Measurements from ENCODE around the gene DUXA.
A peak's percentile ranks its signal among the peaks of the same experiment; 100 is the strongest.
"Not testable (repeated sequence)": the region's sequence is repeated elsewhere in the genome, so short reads cannot be mapped to it uniquely, and the experiment has no call there.

Gene DUXA

GRCh38 chr19:57167385-57167784 lies at the start of gene DUXA:
Gene DUXA (minus strand): TSS chr19:57167485. CDS start chr19:57167443, 42 bp downstream.
- DNase-seq = no peak

GRCh38 chr19:57212109-57212508 lies 44.8 kb upstream of the DUXA start:
- DNase-seq = no peak

DNA sequence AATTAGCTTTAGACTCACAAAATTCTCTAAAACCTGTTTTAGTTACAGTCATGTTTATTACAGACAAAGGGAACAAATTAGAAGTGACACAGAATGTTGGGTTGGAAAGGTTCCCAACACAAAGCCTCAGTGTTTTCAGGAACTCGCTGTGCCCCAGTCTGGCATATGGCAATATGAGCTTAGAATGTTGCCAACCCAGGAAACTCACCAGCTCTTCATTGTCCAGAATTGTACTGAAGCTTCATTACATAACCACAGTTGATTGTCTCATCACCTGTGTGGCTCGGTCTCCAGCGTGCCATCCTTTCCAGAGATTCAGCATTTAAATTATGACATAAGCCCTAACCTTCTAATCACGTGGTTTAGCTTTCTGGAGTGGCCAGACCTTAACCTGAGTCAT lies 43.1 kb upstream of the DUXA start:
- no peak for DNase-seq

DNA sequence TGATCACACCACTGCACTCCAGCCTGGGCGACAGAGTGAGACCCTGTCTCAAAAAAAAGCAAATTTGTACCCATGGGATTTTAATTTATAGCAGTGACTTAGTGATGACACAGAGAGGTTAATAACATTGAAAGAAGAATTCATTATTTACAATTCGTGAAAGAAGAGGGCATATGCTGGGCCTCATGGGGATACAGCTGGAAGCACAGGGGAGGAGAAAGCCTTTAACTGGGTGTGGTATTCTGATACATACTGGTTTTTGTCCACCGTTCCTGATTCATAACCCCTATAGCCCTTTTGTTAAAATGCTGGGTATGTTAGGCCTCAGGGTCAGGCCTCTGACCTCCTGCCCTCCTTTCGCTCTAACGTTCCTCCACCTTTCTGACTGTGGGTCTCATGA lies 34.9 kb upstream of the DUXA start:
- DNase-seq = no peak

DNA sequence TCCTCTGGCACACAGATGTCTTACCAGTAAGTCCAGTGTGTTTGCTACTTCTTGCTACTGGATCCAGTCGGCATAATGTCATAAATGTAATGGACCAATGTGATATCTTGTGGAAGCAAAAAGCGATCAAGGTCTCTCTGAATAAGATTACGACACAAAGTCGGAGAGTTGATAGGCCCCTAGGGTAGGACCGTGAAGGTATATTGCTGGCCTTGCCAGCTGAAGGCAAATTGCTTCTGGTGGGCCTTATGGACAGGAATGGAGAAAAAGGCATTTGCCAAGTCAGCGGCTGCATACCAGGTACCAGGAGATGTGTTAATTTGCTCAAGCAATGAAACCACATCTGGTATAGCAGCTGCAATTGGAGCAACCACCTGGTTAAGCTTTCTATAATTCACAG lies 30.6 kb upstream of the DUXA start:
- DNase-seq = not testable (repeated sequence)

DNA sequence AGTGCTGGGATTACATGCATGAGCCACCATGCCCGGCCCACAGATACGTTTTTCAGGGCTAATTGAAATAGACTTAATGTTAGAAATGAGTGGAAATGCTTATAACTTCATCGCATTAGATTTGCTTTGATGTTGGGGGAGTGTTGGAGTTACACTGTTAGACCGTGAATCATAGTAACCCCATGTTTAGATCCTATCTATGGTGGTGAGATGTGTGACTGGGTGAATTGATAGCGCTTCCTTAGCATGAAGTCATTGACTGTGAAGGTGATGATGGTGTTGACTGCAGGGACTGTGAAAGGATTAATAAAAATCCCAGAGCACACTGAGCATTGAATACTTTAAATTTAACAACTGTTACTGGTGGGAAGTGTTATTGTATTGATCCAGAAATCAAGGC lies 25.7 kb upstream of the DUXA start:
- no peak for DNase-seq

DNA sequence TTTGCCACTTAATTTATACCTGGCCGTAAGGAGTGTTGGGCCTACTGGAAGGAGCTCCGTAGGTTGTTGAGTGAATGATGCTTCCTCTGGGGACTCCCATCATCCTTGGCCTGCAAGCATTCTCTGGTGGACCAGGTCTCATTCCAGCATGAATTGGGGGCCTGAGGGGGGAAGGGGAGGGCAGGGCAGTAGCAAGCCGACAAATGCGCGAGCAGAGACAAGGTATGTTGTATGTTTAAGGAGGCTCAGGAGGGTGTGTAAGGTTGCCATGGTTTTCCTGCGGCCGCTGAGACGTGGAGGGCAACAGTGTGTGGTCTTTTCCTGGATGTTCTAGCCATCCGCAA lies 24.8 kb upstream of the DUXA start:
- no peak for DNase-seq

DNA sequence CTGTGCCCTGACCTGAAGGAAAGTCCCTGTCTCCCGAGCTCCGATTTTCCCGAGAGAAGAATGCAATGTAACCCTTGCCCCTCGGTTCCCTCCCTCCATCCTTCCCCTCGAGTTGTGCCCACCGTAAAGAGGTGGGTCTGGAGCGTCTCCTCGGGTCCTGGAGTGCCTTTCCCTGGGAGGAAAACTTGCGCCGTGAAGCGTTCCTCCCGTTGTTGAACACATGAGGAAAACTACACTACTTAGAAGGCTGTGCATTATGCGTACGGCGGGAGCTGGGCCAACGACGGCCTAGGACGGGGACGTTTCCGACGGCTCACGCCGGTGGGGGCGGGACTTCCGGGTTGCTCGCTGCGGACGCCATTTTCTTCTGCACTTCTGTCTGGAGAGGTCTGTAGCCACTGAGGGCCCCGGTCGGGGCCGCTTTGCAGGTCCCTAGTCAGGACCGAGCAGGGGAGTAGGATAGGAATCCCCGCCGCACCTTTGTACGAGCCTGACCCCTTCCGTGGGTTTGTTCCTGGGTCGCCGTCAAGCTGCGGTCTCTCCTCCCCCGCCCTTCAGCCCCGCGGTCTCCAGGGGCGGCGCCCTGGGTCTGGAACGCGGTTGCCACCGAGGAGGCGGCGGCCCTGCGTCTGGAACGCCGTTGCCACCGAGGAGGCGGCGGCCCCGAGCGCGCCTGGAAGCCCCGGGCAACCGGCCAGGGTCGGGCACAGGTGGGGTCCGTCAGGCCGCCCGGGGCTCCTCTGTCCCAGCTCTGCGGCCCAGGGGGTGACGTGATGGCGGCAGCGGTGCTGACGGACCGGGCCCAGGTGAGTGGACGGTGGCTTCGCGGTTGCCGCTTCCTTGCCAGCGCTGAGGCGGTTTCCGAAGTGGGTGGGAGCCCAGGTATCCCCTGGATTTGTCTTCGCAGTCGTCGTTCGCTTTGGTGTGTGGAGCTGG lies 24.1 kb upstream of the DUXA start, which contains the start of gene ZNF264:
Gene ZNF264, plus strand, starts transcription at position 360 of the 936 bp plus-strand sequence. Its CDS starts 414 bp downstream, at position 774.
- DNase-seq = peak; percentile 59

DNA sequence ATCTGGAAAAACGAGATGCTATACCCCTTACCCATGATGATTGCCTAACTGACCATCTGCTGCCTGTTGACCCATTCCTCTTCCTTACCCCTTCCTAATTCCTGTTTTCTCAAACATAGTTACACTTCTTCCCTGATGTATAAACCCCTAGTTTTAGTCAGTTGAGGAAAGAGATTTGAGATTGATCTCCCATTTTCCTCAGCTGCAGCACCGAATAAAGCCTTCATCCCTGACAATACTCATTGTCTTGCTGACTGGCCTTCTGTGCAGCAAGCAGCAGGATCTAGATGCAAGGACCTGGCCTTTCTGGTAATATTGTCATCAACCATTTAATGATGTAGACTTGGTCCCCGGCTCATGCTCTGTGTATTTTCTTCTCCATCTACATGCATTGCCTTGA lies 23.0 kb upstream of the DUXA start:
- DNase-seq = no peak

DNA sequence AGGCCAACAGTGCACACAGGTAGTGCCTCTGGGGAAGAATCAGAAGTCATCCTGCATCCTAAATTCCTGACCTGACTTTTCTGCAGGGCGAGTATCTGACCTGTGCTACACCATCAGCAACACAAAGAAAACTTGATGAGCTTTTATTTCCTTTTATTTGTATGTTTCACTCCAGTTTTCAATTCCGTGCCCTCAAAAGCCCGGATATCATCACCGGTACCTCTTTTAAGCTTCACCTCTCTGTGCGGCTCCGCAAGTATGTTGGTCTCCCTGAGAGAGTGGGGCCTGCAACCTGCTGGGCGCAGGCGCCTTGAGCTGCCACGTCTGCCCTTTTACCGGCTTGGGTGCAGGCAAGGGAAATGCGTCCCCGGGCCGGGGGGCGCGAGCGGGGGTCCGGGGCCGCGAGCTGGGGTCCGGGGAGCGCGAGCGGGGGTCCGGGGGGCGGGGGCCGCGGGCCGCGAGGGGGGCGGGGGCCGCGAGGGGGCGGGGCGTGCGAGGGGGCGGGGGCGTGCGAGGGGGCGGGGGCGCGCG lies 4.3 kb upstream of the DUXA start:
- DNase-seq = no peak

DNA sequence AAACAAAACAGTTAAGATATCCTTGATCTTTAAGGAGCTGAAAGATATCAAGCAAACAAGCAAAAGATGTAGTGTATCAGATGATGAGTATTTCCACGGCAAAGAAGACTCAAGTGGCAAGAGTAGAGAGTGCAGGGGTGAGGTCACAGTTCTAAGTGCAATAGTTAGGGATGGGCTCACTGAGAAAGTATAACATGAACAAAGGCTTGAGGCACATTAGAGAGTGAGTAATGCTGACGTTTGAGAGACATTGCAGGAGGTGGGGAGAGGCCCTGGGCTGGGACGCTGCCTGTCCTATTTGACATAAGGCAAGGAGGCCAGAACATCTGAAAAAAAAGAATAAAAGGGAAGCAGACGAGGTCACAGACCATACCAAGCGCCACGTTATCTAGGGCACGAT lies 1.4 kb downstream of the DUXA start:
- DNase-seq = no peak

GRCh38 chr19:57161985-57162539 lies 5.2 kb downstream of the DUXA start:
- DNase-seq = no peak

GRCh38 chr19:57152921-57153320 lies 14.4 kb downstream of the DUXA start:
- no peak for DNase-seq

DNA sequence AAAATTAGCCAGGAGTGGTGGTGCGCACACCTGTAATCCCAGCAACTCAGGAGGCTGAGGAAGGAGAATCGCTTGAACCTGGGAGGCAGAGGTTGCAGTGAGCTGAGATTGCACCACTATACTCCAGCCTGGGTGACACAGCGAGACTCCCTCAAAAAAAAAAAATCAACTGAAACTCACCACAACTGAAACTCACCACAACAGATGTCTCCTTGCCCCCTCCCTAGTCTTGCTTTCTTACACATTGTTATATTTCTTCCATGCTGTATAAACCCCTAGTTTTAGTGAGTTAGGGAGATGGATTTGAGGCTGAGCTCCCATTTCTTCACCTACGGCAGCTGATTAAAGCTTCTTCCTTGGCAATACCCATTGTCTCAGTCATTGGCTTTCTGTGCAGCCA lies 25.6 kb downstream of the DUXA start:
- DNase-seq = no peak

GRCh38 chr19:57135797-57136196 lies 31.5 kb downstream of the DUXA start:
- DNase-seq = no peak

- DNase-seq = not testable (repeated sequence)
Measured at GRCh38 chr19:57127403-57127802, 39.9 kb downstream of the DUXA start.

GRCh38 chr19:57123882-57124281 lies 43.4 kb downstream of the DUXA start:
- no peak for DNase-seq

- no peak for DNase-seq
Measured at GRCh38 chr19:57118848-57119247, 48.4 kb downstream of the DUXA start.

DNA sequence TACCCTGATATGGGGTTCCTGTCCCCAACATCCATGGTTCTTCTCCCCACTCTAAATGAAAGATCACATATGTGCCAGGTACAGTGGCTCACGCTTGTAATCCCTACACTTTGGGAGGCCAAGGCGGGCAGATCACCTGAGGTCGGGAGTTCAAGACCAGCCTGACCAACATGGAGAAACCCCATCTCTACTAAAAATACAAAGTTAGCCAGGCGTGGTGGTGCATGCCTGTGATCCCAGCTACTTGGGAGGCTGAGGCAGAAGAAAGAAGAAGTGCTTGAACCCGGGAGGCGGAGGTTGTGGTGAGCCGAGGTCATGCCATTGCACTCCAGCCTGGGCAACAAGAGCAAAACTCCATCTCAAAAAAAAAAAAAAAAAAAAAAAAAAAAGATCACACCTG lies 53.8 kb downstream of the DUXA start:
- not testable (repeated sequence) for DNase-seq

GRCh38 chr19:57111329-57111644 lies 56.0 kb downstream of the DUXA start:
- DNase-seq = no peak

GRCh38 chr19:57110592-57111328 lies 56.5 kb downstream of the DUXA start:
- DNase-seq = no peak

GRCh38 chr19:57106722-57107235 lies 60.5 kb downstream of the DUXA start:
- no peak for DNase-seq

GRCh38 chr19:57105976-57106721 lies 61.1 kb downstream of the DUXA start:
- no peak for DNase-seq

All from NCI-H446 treated with DMSO at 0.1 percent for 48 hours (cell line).